Loucy (cell line): ENCODE results near the gene ZNF697.

ENCODE experiments used
- H2AFZ ChIP-seq: fragments of 200-600 bp; sonication (generic); 2 replicates; pipeline ENCODE4 v1.6.0; 2016; ENCODE audit warnings: antibody characterized with exemption, mild to moderate bottlenecking, low read length, moderate library complexity
- H3F3A ChIP-seq: fragments of 200-600 bp; 2 replicates; pipeline ENCODE4 v1.6.0; 2016; ENCODE audit warnings: antibody characterized with exemption, low read depth, mild to moderate bottlenecking
- H3K27me3 ChIP-seq: fragments of 200-600 bp; sonication (generic); 2 replicates; pipeline ENCODE4 v1.6.1; 2014; ENCODE audit warnings: low read length, mild to moderate bottlenecking; ENCODE audit not compliant: insufficient read depth, poor library complexity, severe bottlenecking
- H3K36me3 ChIP-seq: fragments of 200-600 bp; sonication (generic); 2 replicates; pipeline ENCODE4 v1.6.1; 2016; ENCODE audit warnings: low read length; ENCODE audit not compliant: insufficient read depth
- H3K4me1 ChIP-seq: fragments of 200-600 bp; sonication (generic); 2 replicates; pipeline ENCODE4 v1.5.1; 2014; ENCODE audit warnings: low read length, mild to moderate bottlenecking; ENCODE audit not compliant: insufficient read depth, poor library complexity, severe bottlenecking
- H3K4me2 ChIP-seq: fragments of 200-600 bp; sonication (generic); 2 replicates; pipeline ENCODE4 v1.6.0; 2014; ENCODE audit warnings: antibody characterized with exemption, low read length, low read depth, mild to moderate bottlenecking; ENCODE audit not compliant: poor library complexity, severe bottlenecking
- H3K4me3 ChIP-seq: fragments of 200-600 bp; sonication (generic); 2 replicates; pipeline ENCODE4 v1.5.1; 2014; ENCODE audit warnings: low read length, mild to moderate bottlenecking, mixed read lengths; ENCODE audit not compliant: poor library complexity, severe bottlenecking
- H3K79me2 ChIP-seq: fragments of 200-600 bp; sonication (generic); 2 replicates; pipeline ENCODE4 v1.6.1; 2014; ENCODE audit warnings: low read length; ENCODE audit not compliant: insufficient read depth
- H3K9ac ChIP-seq: fragments of 200-600 bp; sonication (generic); 2 replicates; pipeline ENCODE4 v1.6.0; 2014; ENCODE audit warnings: mild to moderate bottlenecking, low read depth, low read length, moderate library complexity; ENCODE audit not compliant: poor library complexity, severe bottlenecking
- H3K9me2 ChIP-seq: fragments of 200-600 bp; sonication (generic); replicated peaks from 2 replicates; pipeline ENCODE4 v1.6.1; 2016; ENCODE audit warnings: low read depth, low read length, mixed read lengths
- H3K9me3 ChIP-seq: fragments of 200-600 bp; sonication (generic); 2 replicates; pipeline ENCODE4 v1.6.1; 2014; ENCODE audit warnings: mild to moderate bottlenecking, antibody characterized with exemption, low read length, low read depth; ENCODE audit not compliant: insufficient read depth
- H4K20me1 ChIP-seq: fragments of 200-600 bp; sonication (generic); 2 replicates; pipeline ENCODE4 v1.6.0; 2014; ENCODE audit warnings: antibody characterized with exemption, low read length, mild to moderate bottlenecking; ENCODE audit not compliant: insufficient read depth, poor library complexity, severe bottlenecking
- EZH2phosphoT487 ChIP-seq: fragments of 200-600 bp; IDR thresholded peaks from 2 replicates; pipeline ENCODE4 v1.6.1; 2018; ENCODE audit warnings: antibody characterized with exemption, mild to moderate bottlenecking, moderate library complexity, borderline replicate concordance
- TF ChIP-seq, protein P1 (sequence below): fragments of 200-600 bp; sonication (generic); conservative IDR thresholded peaks from 2 replicates; pipeline ENCODE4 v1.5.1; 2014; ENCODE audit warnings: mild to moderate bottlenecking, antibody characterized with exemption, low read length

The ZNF697 gene

DNA sequence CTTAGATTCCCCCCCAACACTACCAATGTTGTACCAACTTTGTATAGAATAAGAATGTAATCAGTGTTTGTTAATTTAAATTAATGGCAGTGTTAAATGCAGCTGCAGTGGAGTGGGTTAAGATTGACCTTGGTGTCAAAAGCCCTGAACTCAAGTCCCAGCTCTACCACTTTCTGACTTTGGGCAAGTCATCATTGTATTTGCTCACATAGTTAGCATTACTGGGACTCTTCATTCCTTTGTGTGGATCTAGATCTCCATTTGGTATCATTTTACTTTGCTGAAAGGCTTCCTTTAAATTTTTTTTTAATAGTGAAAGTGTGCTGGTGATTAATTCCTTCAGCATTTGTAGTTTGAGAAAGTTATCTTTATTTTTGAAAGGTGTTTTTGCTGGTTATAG lies 41.4 kb upstream of the ZNF697 start:
- H3K36me3 ChIP-seq = no peaks in the 10 kb centered on the region
- H3K27me3 ChIP-seq = no peaks in the 10 kb centered on the region
- no peak overlapping the region for H3K4me2 ChIP-seq
- H3K4me1 ChIP-seq = no peaks in the 10 kb centered on the region
- no peaks in the 10 kb centered on the region for H3K79me2 ChIP-seq
- H3K9ac ChIP-seq = no peak overlapping the region
- no peaks in the 10 kb centered on the region for H3K9me3 ChIP-seq
- no peak overlapping the region for H2AFZ ChIP-seq
- no peaks in the 10 kb centered on the region for H4K20me1 ChIP-seq
- TF ChIP-seq, protein P1, sequence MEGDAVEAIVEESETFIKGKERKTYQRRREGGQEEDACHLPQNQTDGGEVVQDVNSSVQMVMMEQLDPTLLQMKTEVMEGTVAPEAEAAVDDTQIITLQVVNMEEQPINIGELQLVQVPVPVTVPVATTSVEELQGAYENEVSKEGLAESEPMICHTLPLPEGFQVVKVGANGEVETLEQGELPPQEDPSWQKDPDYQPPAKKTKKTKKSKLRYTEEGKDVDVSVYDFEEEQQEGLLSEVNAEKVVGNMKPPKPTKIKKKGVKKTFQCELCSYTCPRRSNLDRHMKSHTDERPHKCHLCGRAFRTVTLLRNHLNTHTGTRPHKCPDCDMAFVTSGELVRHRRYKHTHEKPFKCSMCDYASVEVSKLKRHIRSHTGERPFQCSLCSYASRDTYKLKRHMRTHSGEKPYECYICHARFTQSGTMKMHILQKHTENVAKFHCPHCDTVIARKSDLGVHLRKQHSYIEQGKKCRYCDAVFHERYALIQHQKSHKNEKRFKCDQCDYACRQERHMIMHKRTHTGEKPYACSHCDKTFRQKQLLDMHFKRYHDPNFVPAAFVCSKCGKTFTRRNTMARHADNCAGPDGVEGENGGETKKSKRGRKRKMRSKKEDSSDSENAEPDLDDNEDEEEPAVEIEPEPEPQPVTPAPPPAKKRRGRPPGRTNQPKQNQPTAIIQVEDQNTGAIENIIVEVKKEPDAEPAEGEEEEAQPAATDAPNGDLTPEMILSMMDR = no peak
- no peak for TF ChIP-seq EZH2phosphoT487
- no peaks in the 10 kb centered on the region for H3K9me2 ChIP-seq
- H3F3A ChIP-seq = no peaks in the 10 kb centered on the region
- no peak overlapping the region for H3K4me3 ChIP-seq

DNA sequence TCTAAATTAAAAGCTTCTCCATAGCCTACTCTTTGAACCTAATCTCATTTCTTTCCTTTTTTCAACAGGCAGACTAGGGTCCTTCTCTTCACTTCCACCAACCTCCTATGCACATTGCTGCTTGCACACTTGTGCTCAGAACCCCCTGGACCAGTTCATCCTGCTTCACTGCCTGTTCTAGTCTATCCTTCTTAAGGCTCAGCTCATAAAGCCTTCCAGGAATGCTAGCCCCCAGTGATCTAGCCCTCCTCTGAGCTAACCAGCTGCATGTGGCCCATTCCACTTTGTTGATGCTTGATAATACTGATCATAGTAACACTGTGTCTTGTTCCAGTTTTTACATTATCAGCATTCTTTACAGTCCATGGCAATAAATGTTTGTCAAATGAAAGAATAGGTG lies 40.7 kb upstream of the ZNF697 start:
- no peaks in the 10 kb centered on the region for H3K9me2 ChIP-seq
- H3K9me3 ChIP-seq = no peaks in the 10 kb centered on the region
- no peaks in the 10 kb centered on the region for H3K27me3 ChIP-seq
- no peaks in the 10 kb centered on the region for H3K36me3 ChIP-seq
- H3K9ac ChIP-seq = no peak overlapping the region
- H3K79me2 ChIP-seq = no peaks in the 10 kb centered on the region
- no peaks in the 10 kb centered on the region for H4K20me1 ChIP-seq
- no peaks in the 10 kb centered on the region for H3K4me1 ChIP-seq
- TF ChIP-seq, protein P1 = no peak
- TF ChIP-seq EZH2phosphoT487 = no peak
- H3K4me3 ChIP-seq = no peak overlapping the region
- no peak overlapping the region for H3K4me2 ChIP-seq
- H2AFZ ChIP-seq = no peak overlapping the region
- no peaks in the 10 kb centered on the region for H3F3A ChIP-seq

DNA sequence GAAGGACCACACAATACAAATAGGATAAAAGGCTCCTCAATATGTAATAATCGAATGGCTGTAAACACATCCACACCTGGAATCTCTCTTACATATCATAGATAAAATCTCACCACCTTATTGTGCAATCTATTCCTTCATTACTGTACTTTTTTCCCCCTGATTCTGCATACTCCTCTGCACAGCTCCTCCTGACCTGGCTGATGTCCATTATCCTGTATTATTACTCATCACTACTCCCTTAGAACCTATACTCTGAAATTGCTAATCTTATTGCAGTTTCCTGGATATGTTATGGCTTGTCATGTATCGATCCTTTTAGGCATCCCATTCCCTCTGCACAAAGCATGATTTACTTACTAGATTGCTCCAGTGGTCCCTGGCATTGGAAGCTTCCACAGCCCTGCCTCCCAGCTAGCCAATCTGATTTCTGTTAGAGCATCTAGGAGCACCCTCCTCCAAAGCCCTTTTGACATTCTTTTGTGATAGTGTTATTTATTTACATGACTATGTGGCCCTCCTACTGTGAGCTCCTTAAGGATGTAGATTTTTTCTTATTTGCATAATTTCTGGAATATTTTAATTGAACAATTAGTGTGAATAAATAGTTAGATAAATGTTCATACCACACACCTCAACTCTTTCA lies 39.5 kb upstream of the ZNF697 start:
- Histone ChIP-seq H2AFZ (no peak overlapping the region), H3K79me2 (no peaks in the 10 kb centered on the region), H4K20me1 (no peaks in the 10 kb centered on the region), H3K36me3 (no peaks in the 10 kb centered on the region), H3K4me1 (no peaks in the 10 kb centered on the region), H3K9ac (no peak overlapping the region), H3K27me3 (no peaks in the 10 kb centered on the region), H3K4me2 (no peak overlapping the region), H3K9me3 (no peaks in the 10 kb centered on the region), H3K4me3 (no peak overlapping the region), H3F3A (no peaks in the 10 kb centered on the region), H3K9me2 (no peaks in the 10 kb centered on the region)
- TF ChIP-seq EZH2phosphoT487 = no peak
- TF ChIP-seq, protein P1 = no peak
